GM23248 (cell line): ENCODE results near the gene CACNA2D2. TPM values are rescaled to one million over a fixed set of nuclear protein-coding genes. Genes with fewer than 3 reads are reported as not detected.

ENCODE experiments used
- DNase-seq: peaks from one replicate; pipeline ENCODE4 v3.0.0-alpha.2; 2015
- H2AFZ ChIP-seq: fragments of 200-600 bp; sonication (generic); 2 replicates; pipeline ENCODE4 v1.6.1; 2016; ENCODE audit warnings: antibody characterized with exemption
- H3F3A ChIP-seq: fragments of 200-600 bp; sonication (generic); 2 replicates; pipeline ENCODE4 v1.6.1; 2016; ENCODE audit warnings: mild to moderate bottlenecking, antibody characterized with exemption, mixed run types; ENCODE audit not compliant: insufficient read depth
- H3K27ac ChIP-seq: fragments of 200-600 bp; sonication (generic); 2 replicates; pipeline ENCODE4 v1.5.1; 2016; ENCODE audit warnings: mild to moderate bottlenecking
- H3K27me3 ChIP-seq: fragments of 200-600 bp; sonication (generic); replicated peaks from 2 replicates; pipeline ENCODE4 v1.6.1; 2016; ENCODE audit warnings: mild to moderate bottlenecking; ENCODE audit not compliant: insufficient read depth
- H3K36me3 ChIP-seq: fragments of 200-600 bp; sonication (generic); 2 replicates; pipeline ENCODE4 v1.6.1; 2016; ENCODE audit warnings: low read depth, mild to moderate bottlenecking
- H3K4me1 ChIP-seq: fragments of 200-600 bp; sonication (generic); 2 replicates; pipeline ENCODE4 v1.6.1; 2016; ENCODE audit warnings: mild to moderate bottlenecking; ENCODE audit not compliant: insufficient read depth
- H3K4me2 ChIP-seq: fragments of 200-600 bp; sonication (generic); one replicate; pipeline ENCODE4 v1.6.1; 2016; ENCODE audit warnings: mild to moderate bottlenecking; ENCODE audit not compliant: unreplicated experiment
- H3K4me3 ChIP-seq: fragments of 200-600 bp; sonication (generic); 2 replicates; pipeline ENCODE4 v1.5.1; 2016; ENCODE audit warnings: mild to moderate bottlenecking
- H3K79me2 ChIP-seq: fragments of 200-600 bp; sonication (generic); 2 replicates; pipeline ENCODE4 v1.6.1; 2016; ENCODE audit warnings: mild to moderate bottlenecking; ENCODE audit not compliant: insufficient read depth
- H3K9ac ChIP-seq: fragments of 200-600 bp; sonication (generic); 2 replicates; pipeline ENCODE4 v1.6.1; 2016; ENCODE audit warnings: mild to moderate bottlenecking
- H3K9me2 ChIP-seq: fragments of 200-600 bp; sonication (generic); 2 replicates; pipeline ENCODE4 v1.6.1; 2016; ENCODE audit warnings: mixed run types, mild to moderate bottlenecking, moderate library complexity; ENCODE audit not compliant: insufficient read depth
- H3K9me3 ChIP-seq: fragments of 200-600 bp; sonication (generic); one replicate; pipeline ENCODE4 v1.6.1; 2017; ENCODE audit warnings: low read depth
- H4K20me1 ChIP-seq: fragments of 200-600 bp; sonication (generic); 2 replicates; pipeline ENCODE4 v1.6.0; 2016; ENCODE audit not compliant: insufficient read depth
- EZH2 ChIP-seq: fragments of 200-600 bp; sonication (generic); IDR thresholded peaks from 2 replicates; pipeline ENCODE4 v1.6.1; 2018; ENCODE audit warnings: antibody characterized with exemption, mild to moderate bottlenecking; ENCODE audit not compliant: insufficient read depth, poor library complexity, severe bottlenecking
- EZH2phosphoT487 ChIP-seq: fragments of 200-600 bp; sonication (generic); IDR thresholded peaks from 2 replicates; pipeline ENCODE4 v1.6.1; 2018; ENCODE audit warnings: antibody characterized with exemption, moderate library complexity, mild to moderate bottlenecking, low read depth; ENCODE audit not compliant: insufficient read depth
- WGBS, 2 experiments: methylation state at CpG; one replicate each; pipeline ENCODE4 v1.1.6; 2015 to 2017; ENCODE audit warnings: low lambda C conversion rate in 2 of 2, low coverage in 1 of 2; ENCODE audit errors: missing lambda C conversion rate in 2 of 2; 5-methylcytosine and 5-hydroxymethylcytosine counted together
- in situ Hi-C: fragments of 300-500 bp; cut with MboI; formaldehyde crosslinking; loops from 2 replicates; pipeline ENCODE4 v1.15.0; 2020
- polyA plus RNA-seq: library from polyadenylated mRNA; unstranded; fragments of >200 nt; fragmentation: Nextera tagmentation; extraction: Ambion mirVana; gene quantifications from 2 replicates; pipeline ENCODE4 v1.2.1, GENCODE V29; 2016
- total RNA-seq: library from RNA; depleted of rRNA; stranded (reverse); fragments of >200 nt; shearing (Covaris generic); gene quantifications from 2 replicates; pipeline ENCODE4 v1.2.3, GENCODE V29; 2014

The CACNA2D2 gene
- total and polyA plus RNA-seq, 2 experiments from 2014 or later: not detected

- peaks cover 11% of the 10 kb centered on the region; the same call in 1 of the 2 replicates for H3K4me1 ChIP-seq
- in situ Hi-C loops: loop anchor here (10.0 kb wide), 1 partner anchor 190 kb away; no protein-coding TSS in a partner anchor
- no peaks in the 10 kb centered on the region for H4K20me1 ChIP-seq
- peak overlapping the region; percentile 55; the same call in 1 of the 2 replicates for H3K9ac ChIP-seq
- TF ChIP-seq EZH2 (no peak), EZH2phosphoT487 (no peak)
- peaks cover 15% of the 10 kb centered on the region for H3K79me2 ChIP-seq
- no peaks in the 10 kb centered on the region for H3K9me3 ChIP-seq
- 65 to 72% methylated on average over 8 of the region's 8 CpGs for WGBS, 2 experiments
- no peaks in the 10 kb centered on the region for H3K27me3 ChIP-seq
- no peaks in the 10 kb centered on the region for H3K9me2 ChIP-seq
- peak overlapping the region; percentile 83 for H2AFZ ChIP-seq
- peak overlapping the region; percentile 76 for H3K4me3 ChIP-seq
- H3K4me2 ChIP-seq: peak overlapping the region; percentile 100
- no peaks in the 10 kb centered on the region for H3K36me3 ChIP-seq
- H3F3A ChIP-seq: 0 out of 2 replicates have a peak, but pooled peaks cover 8% of the 10 kb centered on the region
- H3K27ac ChIP-seq: no peak overlapping the region
- DNase-seq: no peak
These were observed 158.4 kb downstream of the CACNA2D2 start for GRCh38 chr3:50345008-50345407.

- peaks cover 23% of the 10 kb centered on the region for H3K79me2 ChIP-seq
- TF ChIP-seq EZH2: no peak
- no peak for TF ChIP-seq EZH2phosphoT487
These were observed 160.4 kb downstream of the CACNA2D2 start for GRCh38 chr3:50342813-50343633.

GRCh38 chr3:50341996-50342650 lies 161.3 kb downstream of the CACNA2D2 start:
- Histone ChIP-seq H2AFZ (no peak overlapping the region), H3K9ac (no peak overlapping the region), H3K4me2 (no peak overlapping the region), H3K9me2 (no peaks in the 10 kb centered on the region), H3K9me3 (no peaks in the 10 kb centered on the region), H3F3A (peaks cover 28% of the 10 kb centered on the region), H3K27me3 (no peaks in the 10 kb centered on the region), H3K4me1 (peaks cover 25% of the 10 kb centered on the region), H3K36me3 (no peaks in the 10 kb centered on the region), H4K20me1 (no peaks in the 10 kb centered on the region), H3K79me2 (peaks cover 27% of the 10 kb centered on the region), H3K4me3 (no peak overlapping the region), H3K27ac (no peak overlapping the region)
- no peak for DNase-seq
- WGBS, 2 experiments: 82 to 90% methylated on average over 9 to 13 of the region's 13 CpGs
- in situ Hi-C loops: loop anchor here (10.0 kb wide), 1 partner anchor 193 kb away; no protein-coding TSS in a partner anchor
- no peak for TF ChIP-seq EZH2phosphoT487
- TF ChIP-seq EZH2: no peak

More at GRCh38 chr3:50342813-50343633, 160.4 kb downstream of the CACNA2D2 start:
- peaks cover 24% of the 10 kb centered on the region for H3K4me1 ChIP-seq
- DNase-seq: no peak
- H3K9me3 ChIP-seq: no peaks in the 10 kb centered on the region
- peaks cover 25% of the 10 kb centered on the region for H3F3A ChIP-seq
- in situ Hi-C loops: loop anchor here (10.0 kb wide), 1 partner anchor 192 kb away; no protein-coding TSS in a partner anchor
- no peak overlapping the region for H2AFZ ChIP-seq
- no peak overlapping the region for H3K9ac ChIP-seq
- no peak overlapping the region for H3K4me2 ChIP-seq
- no peak overlapping the region for H3K27ac ChIP-seq
- no peaks in the 10 kb centered on the region for H3K9me2 ChIP-seq
- no peaks in the 10 kb centered on the region for H4K20me1 ChIP-seq
- no peaks in the 10 kb centered on the region for H3K36me3 ChIP-seq
- no peaks in the 10 kb centered on the region for H3K27me3 ChIP-seq
- H3K4me3 ChIP-seq: no peak overlapping the region
- 85% methylated on average over 13 of the region's 13 CpGs for WGBS, 2 experiments

GRCh38 chr3:50341537-50341936 lies 161.9 kb downstream of the CACNA2D2 start:
- in situ Hi-C loops: loop anchor here (10.0 kb wide), 1 partner anchor 193 kb away; no protein-coding TSS in a partner anchor
- Histone ChIP-seq H3K4me3 (peak overlapping the region; percentile 89), H3F3A (peaks cover 27% of the 10 kb centered on the region), H4K20me1 (no peaks in the 10 kb centered on the region), H2AFZ (no peak overlapping the region), H3K9me2 (no peaks in the 10 kb centered on the region), H3K27me3 (no peaks in the 10 kb centered on the region), H3K9me3 (no peaks in the 10 kb centered on the region), H3K4me1 (peaks cover 25% of the 10 kb centered on the region), H3K9ac (peak overlapping the region; percentile 92), H3K27ac (no peak overlapping the region), H3K79me2 (peaks cover 32% of the 10 kb centered on the region), H3K36me3 (no peaks in the 10 kb centered on the region), H3K4me2 (peak overlapping the region; percentile 90)
- no peak for DNase-seq
- TF ChIP-seq EZH2phosphoT487 (no peak), EZH2 (no peak)
- 76 to 86% methylated on average over 9 of the region's 9 CpGs for WGBS, 2 experiments
